GM18873 (cell line): ENCODE measurements around the gene SLC39A6.
"Not testable (repeated sequence)": the region's sequence is repeated elsewhere in the genome, so short reads cannot be mapped to it uniquely, and the experiment has no call there.

Source experiments
- ATAC-seq: cut with Tn5 transposase; IDR thresholded peaks from one replicate; pipeline ENCODE4 v1.9.1; 2021; ENCODE audit warnings: mild to moderate bottlenecking, moderate library complexity, moderate number of reproducible peaks; ENCODE audit not compliant: unreplicated experiment, low FRiP score

SLC39A6 gene

DNA sequence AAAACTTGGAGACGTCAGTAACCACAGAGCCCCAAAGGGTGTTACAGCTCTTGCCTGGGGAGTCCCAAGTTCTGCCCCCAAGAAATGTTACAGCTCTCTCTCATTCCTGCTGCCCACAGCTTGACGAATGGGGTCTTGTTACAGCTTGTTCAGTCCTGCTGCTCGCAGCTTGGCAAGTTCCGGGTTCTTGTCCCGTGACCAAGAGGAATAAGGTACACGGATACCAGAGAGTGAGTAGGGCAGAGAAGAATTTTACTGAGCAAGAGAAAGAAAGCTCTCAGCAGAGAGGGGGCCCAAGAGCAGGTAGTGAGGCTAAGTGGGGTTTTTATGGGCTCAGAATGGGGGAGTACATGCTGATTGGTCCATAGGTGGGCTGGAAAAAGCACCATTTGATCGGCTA, 27.2 kb downstream of the SLC39A6 start:
- no peak for ATAC-seq

DNA sequence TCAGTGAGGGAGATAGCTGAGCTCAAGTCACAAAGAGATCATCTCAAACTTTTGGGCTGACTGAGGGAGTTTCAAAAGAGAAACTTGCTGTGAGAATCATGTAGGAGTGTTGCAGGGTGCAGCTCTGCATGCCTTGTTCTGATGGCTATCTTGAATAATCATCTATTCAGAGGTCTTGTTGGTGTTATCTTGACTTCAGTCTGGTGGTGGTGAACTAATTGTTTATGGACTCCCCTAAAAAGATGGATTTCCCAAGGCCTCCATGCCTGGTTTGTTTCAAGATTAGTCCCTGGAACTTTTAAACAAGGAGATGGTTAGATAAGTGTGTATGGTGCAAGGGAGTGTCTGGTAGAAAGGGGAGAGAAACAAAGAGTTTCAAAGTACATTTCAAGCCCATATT, 29.8 kb downstream of the SLC39A6 start:
- no peak for ATAC-seq

DNA sequence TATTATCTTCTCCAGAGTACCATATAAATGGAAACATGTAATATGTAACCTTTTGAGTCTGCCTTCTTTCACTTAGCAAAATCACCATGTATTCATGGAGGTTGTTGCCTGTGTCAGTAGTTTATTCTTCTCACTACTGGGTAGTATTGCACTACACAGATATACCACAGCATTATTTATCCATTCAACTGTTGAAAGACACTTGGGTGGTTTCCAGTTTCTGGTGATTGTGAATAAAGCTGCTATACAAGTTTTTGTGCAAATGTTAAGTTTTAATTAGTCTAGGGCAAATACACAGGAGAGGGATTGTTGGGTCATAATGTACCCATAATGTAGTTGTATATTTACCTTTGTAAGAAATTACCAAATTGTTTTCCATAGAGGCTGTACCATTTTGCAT, 32.2 kb downstream of the SLC39A6 start:
- no peak for ATAC-seq

DNA sequence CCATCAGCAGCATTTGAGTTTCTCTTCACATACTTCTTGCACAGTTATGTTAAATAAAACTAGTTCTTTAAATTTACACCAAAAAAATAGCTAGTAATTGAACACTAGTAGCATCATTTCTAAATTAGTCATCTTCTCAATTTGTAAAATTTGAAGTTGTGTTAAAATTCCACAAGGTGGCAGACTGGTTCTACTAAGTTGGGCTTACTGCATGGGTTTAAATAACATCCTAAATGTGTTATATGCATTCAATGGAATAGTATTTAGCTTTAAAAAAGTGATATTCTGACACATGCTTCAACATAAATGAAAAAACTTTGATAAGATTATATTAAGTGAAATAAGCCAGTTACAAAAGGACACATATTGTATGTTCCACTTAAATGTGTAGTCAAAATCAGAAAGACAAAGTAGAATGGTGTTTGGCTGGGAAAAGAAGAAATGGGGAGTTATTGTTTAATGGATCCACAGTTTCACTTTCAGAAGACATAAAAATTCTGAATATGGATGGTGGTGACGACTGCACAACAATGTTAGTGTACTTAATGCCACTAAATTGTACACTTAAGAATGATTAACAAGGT, 33.1 kb downstream of the SLC39A6 start:
- ATAC-seq: no peak

DNA sequence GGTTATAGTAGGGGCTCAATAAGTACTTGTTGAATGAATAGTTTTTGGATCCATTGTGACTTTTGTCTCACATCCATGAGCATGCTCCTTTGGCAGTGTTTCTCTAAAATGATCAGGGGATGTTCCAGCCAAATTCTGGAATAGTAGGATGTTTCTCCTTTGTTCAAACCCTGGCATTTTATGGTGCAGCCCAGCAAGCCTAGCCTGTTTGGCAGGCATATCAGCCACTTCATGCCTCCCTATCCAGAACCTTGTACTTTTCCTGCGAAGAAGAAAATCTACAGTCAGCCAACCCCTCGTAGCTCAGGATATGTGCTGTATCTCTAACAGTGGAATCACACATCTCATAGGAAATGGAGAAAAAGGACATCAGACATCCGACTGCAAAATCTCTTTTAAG, 34.7 kb downstream of the SLC39A6 start:
- ATAC-seq: no peak

DNA sequence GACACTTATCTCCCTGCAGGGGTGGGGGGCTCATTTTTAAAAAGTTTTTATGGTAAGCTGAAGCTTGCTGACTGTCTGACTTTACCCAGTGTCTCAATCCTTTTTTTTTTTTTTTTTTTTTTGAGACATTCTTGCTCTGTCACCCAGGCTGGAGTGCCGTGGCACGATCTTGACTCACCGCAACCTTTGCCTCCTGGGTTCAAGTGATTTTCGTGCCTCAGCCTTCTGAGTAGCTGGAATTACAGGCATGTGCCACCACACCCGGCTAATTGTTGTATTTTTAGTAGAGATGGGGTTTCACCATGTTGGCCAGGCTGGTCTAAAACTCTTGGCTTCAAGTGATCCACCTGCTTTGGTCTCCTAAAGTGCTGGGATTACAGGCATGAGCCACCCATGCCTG, 37.0 kb downstream of the SLC39A6 start:
- ATAC-seq: not testable (repeated sequence)

DNA sequence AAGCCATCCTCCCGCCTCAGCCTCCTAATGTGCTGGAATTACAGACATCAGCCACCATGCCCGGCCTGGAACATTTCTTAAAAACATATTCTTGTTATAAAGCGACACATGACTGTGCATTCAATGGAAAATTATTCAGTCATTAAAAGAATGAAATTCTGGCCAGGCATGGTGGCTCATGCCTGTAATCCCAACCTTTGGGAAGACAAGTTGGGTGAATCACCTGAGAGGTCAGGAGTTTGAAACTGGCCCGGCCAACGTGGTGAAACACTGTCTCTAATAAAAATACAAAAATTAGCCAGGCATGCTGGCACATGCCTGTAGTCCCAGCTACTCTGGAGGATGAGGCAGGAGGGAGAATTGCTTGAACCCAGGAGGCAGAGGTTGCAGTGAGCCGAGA, 40.1 kb downstream of the SLC39A6 start:
- no peak for ATAC-seq

DNA sequence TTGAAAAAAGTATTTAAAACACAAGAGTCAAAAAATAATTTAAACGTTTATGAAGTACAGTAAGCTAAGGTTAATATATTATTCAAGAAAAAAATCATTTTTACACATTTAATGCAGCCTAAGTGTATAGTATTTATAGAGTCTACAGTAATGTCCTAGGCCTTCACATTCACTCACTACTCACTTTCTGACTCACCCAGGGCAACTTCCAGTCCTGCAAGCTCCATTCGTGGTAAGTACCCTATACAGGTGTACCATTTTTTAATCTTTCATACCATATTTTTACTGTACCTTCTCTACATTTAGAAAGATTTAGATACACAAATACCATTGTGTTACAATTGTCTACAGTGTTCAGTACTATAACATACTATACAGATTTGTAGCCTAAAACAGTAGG, 40.9 kb downstream of the SLC39A6 start:
- no peak for ATAC-seq

DNA sequence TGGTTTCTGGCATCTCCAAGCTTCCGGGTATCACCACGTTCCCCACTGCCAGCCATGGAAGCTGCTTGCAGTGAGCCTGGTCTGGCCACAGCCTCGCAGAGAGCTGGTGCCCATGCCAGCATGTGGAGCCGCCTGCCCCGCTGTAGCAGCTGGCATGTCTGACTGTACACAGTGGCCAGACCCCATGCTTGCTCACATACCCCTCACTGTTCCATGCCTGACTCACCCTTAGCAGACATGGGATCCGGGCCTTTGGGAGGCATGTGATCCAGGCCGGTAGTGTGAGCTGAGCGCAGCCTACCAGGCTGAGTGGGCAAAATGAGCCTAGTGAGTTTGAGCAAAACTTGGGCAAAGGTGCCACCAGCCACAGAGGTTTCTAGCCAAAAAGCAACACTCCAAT, 43.0 kb downstream of the SLC39A6 start:
- no peak for ATAC-seq

DNA sequence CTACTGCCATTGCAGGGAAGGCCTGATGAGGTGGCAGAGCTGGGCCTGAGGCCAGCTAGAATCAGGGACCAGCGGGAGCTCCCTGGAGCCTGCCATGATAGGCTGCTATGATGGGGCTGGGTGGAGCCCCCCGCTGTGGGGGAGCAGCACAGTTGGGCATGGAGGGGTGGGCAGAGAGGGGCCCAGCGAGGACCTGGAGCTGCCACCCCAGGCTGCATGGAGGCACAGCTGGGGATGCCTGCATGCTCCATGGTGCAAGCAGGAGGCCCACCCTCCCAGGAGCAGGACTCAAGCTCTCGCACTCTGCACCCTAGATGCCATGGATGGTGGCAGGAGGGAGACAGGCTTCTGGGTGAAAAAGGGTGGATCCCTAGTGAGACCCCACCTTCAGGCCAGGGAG, 43.9 kb downstream of the SLC39A6 start:
- ATAC-seq: no peak

DNA sequence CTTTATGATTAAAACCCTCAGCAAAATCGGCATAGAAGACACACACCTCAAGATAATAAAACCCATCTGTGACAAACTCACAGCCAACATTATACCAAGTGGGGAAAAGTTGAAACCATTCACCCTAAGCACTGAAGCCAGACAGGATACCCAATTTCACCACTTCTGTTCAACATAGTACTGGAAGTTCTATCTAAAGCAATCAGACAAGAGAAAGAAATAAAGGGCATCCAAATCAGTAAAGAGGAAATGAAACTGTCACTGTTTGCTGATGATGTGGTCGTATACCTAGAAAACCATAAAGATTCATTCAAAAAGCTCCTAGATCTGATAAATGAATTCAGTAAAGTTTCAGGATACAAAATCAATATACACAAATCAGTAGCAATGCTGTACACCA, 45.4 kb downstream of the SLC39A6 start:
- no peak for ATAC-seq

DNA sequence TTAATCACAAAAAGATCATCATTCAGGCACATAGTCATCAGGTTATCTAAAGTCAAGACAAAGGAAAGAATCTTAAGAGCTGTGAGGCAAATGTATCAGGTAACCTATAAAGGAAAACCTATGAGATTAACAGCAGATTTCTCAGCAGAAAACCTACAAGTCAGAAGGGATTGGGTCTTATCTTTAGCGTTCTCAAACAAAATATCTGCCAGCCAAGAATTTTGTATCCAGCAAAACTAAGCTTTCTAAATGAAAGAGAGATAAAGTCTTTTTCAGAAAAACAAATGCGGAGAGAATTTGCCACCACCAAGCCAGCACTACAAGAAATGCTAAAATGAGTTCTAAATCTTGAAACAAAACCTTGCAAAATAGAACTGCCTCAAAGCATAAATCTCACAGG, 48.0 kb downstream of the SLC39A6 start:
- ATAC-seq: not testable (repeated sequence)

DNA sequence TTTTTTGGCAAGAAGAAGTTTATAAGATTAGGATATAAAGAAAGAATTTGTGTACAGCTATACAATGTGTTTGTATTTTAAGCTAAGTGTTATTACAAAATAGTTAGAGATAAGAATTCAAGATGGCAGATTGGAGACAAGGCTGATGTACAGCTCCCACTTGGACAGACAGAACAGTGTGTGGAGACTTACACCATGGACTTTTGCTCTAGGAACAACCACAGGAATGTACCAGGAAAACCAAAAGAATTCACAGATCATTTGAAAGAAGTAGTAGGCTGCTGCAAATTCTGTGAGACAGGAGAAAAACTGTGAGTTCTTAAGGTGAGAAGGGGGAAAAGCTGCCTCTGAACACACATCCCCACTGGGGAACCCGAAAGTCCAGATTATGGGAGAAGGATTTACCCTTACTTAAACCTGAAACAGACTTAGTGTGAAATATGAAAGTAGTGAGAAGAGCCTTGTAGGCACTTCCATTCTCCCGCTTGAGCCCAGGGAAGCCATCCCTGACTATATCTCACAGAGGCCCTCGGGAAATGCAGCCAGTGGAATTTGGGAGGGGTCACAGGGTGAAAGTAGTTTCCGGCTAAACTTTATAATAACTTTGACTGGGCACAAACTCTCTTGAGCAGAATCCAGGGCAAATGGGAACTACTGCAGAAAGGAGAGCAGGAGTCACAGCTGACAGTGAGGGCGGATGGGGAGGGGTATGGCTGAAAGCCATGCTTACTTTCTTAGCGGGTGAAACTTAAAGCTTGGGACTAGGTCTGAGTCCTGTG, 50.2 kb downstream of the SLC39A6 start:
- ATAC-seq: no peak

DNA sequence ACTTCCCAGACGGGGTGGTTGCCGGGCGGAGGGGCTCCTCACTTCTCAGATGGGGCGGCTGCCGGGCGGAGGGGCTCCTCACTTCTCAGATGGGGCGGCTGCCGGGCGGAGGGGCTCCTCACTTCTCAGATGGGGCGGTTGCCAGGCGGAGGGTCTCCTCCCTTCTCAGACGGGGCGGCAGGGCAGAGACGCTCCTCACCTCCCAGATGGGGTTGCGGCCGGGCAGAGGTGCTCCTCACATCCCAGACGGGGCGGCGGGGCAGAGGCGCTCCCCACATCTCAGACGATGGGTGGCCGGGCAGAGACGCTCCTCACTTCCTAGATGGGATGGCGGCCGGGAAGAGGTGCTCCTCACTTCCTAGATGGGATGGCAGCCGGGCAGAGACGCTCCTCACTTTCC, 51.4 kb downstream of the SLC39A6 start:
- ATAC-seq: not testable (repeated sequence)

DNA sequence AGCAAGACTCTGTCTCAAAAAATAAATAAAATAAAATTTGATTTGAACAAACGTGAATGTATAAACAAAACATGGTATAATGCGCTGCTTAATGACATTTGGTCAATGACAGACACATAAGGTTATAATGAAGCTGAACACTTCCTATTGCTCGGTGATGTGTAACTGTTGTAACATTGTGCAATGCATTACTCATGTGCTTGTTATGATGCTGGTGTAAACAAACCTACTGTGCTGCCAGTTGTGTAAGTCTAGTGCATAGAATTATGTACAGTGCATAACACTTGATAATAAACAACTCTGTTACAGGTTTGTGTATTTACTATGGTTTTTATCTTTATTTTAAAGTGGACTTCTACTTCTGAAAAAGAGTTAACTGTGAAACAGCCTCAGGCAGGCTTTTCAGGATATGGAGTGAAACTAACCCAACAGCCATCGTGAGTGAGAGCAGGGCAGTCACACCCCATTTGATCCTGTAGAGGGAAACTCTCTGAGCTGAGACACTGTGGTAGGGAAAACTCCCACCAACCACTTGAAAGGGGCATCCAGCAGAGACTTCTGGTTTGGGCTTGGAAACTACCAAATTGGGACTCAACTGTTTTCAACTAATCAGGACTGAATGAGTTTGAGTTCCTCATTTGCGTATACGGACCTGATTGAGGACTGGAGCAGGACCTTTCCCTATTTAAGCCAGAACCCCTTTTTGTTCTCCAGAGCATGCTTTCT, 53.1 kb downstream of the SLC39A6 start:
- no peak for ATAC-seq

DNA sequence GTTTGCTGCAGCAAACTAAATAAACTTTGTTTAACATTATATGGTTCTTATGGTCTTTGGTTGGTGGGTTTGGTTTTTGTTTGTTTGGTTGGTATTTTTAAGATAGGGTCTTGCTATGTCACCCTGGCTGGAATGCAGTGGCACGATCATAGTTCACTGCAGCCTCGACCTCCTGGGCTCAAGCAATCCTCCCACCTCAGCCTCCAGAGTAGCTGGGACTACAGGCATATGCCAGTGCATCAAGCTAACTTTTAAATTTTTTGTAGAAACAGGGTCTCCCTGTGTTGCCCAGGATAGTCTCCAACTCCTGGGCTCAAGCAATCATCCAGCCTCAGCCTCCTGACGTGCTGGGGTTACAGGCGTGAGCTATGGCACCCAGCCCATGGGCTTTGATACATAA, 54.7 kb downstream of the SLC39A6 start:
- ATAC-seq: no peak

DNA sequence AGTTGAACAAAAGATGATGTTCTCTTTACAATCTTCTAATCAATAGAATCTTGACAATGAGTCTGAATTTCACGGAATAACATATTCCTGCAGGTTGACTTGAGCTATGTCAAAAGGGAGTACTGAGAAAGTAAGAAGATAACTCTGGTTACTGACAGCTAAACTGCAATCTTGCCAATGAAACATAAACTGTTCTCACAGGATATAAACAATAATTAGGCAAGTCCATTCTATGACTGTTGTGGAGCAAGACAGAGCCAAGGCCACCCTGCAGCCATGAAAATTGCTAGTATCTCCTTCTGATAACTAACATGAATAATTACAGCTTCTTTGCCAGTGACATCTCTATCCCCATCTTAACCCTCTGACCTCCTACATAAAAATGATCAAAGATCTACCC, 55.5 kb downstream of the SLC39A6 start:
- no peak for ATAC-seq

DNA sequence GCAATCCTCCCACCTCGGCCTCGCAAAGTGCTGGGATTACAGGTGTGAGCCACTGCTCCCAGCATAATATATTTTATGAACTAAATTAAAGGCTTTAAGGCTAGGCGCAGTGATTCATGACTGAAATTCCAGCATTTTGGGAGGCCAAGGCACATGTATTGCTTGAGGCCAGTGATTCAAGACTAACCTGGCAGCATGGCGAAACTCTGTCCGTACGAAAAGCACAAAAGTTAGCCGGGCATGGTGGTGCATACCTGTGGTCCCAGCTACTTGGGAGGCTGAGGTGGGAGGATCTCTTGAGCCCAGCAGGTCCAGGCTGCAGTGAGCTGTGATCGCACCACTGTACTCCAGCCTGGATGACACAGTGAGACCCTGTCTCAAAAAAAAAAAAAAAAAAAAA, 56.7 kb downstream of the SLC39A6 start:
- not testable (repeated sequence) for ATAC-seq

DNA sequence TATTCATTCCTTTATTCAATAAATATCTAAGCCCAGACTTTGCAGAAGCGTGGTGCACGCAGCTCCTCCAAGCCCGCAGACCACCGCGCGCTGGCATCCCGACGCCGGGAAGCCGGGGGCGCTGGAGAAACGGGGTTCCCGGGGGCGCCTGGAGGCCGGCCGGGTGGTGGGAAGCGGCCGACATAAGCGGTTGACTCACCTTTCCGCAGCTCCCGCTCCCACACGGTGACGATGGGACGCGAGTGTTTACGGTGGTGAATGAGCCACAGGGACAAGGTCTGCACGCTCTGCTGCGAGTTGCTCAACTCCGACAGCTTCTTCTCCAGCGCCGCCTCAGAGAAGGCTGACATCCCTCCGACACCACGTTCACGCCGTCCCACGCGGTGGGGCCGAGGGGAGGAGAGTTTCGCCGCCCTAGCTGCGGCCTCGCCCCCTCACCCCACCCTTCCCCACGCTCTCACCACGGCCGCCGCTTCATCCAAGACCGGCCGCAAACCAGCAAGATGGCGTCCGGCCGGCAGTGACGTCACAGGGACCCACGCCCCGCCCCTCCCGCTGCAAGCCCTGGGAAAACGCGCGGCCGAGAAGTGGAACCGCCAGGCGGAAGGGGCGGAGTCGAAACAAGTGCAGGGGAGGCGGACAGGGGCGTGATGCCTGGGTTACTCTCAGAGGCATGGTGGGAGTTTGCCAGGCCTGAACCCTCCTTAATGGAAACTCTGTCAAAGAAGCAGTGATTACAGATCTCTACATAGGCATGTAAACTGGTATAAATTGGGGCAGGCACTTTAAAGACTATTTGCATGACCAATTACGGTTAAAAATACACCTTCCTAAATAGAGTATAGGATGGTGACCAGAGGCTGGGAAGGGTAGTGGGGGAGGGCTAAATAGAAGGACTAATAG, 61.8 kb downstream of the SLC39A6 start, which contains the start of gene RPRD1A:
Gene RPRD1A, minus strand, starts transcription at position 505 of the 903 bp plus-strand sequence. Its CDS starts 155 bp downstream, at position 350.
- peak; percentile 91 for ATAC-seq

DNA sequence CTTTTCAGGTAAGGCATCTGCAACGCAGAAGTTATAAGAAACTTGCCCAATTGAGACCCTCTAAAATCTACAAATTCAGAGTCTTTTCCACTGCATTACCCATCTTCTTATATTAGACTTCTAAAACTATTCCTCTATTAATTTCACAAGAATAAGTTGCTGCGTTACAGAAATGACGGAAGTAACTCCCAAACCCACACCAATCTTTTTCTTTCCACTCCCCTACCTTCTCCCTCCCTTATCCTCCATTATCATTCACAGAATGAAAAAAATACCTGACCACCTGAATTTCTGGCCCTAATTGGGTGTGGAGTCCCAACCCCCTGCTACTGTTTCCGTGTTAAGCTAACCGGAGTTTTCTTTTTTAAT, 62.5 kb downstream of the SLC39A6 start:
- peak; percentile 2 for ATAC-seq

DNA sequence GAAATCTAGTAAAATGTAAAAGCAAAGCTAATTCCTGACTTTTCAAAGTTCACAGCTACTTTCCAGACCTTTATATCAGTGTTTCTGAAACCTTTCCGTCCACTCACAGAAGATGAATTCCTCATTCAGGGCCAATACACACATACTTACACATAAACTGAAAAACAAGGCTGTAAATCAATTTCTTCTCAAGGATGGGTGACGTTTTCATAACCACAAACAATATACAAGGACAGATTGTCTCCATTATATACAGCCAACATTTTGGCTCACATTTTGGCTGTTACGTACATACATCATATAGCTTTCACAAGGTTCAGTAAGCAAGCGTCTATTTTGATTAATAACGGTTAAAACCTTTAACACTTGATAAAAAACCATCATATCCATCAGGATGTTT, 63.1 kb downstream of the SLC39A6 start:
- no peak for ATAC-seq
